Loucy (cell line): ENCODE data around the gene LHFPL6.

Experiments
- CTCF ChIP-seq: fragments of 200-600 bp; sonication (generic); conservative IDR thresholded peaks from 2 replicates; pipeline ENCODE4 v1.5.1; 2014; ENCODE audit warnings: mild to moderate bottlenecking, antibody characterized with exemption, low read length
- EZH2phosphoT487 ChIP-seq: fragments of 200-600 bp; IDR thresholded peaks from 2 replicates; pipeline ENCODE4 v1.6.1; 2018; ENCODE audit warnings: antibody characterized with exemption, mild to moderate bottlenecking, moderate library complexity, borderline replicate concordance

- TF ChIP-seq CTCF, result no peak
- no peak for TF ChIP-seq EZH2phosphoT487
These were observed 205.1 kb downstream of the LHFPL6 start for GRCh38 chr13:39397896-39398265.
